ENCODE measurements around the gene HDAC7. TPM values are rescaled to one million over a fixed set of nuclear protein-coding genes. Genes with fewer than 3 reads are reported as not detected.

Gene HDAC7
- total and polyA plus RNA-seq, 7 donors = 11.0 to 27.8 (median 22.2) TPM

DNA sequence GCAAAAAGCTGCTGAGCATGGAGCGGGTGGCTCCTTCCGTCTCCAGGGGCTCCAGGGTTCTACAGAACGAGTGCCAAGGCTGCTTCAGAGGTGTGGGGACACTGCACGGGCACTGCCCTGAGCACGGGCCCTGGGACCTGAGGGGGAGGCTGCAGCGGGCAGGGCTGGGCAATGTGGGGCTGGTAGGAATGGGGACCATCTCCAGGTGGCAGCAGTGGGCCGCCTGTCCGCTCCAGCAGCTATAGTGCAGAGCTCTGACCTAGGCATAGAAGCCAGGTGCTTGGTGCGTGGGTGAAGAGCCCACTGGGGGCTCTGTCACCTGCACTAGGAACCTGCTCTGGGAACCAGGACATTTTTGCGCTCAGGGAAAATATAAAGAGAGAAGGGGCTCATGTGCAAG, 22.3 kb downstream of the HDAC7 start:
- no peak overlapping the region for H3K4me3 ChIP-seq
- H3K4me1 ChIP-seq = peaks cover 53% of the 10 kb centered on the region
- 70 to 83% (median 72%) methylated on average over 10 of the region's 10 CpGs for WGBS, 3 donors
- H3K27me3 ChIP-seq (ENCODE audit: insufficient read depth in 3 of 3, low read length in 2 of 3) = no peaks in the 10 kb centered on the region
- ATAC-seq (peak; percentile 55 to 63 (median 60)), DNase-seq (no peak)
- TF ChIP-seq, protein P1, sequence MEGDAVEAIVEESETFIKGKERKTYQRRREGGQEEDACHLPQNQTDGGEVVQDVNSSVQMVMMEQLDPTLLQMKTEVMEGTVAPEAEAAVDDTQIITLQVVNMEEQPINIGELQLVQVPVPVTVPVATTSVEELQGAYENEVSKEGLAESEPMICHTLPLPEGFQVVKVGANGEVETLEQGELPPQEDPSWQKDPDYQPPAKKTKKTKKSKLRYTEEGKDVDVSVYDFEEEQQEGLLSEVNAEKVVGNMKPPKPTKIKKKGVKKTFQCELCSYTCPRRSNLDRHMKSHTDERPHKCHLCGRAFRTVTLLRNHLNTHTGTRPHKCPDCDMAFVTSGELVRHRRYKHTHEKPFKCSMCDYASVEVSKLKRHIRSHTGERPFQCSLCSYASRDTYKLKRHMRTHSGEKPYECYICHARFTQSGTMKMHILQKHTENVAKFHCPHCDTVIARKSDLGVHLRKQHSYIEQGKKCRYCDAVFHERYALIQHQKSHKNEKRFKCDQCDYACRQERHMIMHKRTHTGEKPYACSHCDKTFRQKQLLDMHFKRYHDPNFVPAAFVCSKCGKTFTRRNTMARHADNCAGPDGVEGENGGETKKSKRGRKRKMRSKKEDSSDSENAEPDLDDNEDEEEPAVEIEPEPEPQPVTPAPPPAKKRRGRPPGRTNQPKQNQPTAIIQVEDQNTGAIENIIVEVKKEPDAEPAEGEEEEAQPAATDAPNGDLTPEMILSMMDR (IDR thresholded peaks at IDR 0.05) = peak; percentile 62
- intact Hi-C loops (cut with DNase I) = loop anchor here (1.0 to 2.0 kb wide), 2 partner anchors 40 to 41 kb away; no protein-coding TSS in a partner anchor
- H3K27ac ChIP-seq = no peak overlapping the region
- H3K36me3 ChIP-seq (ENCODE audit: insufficient read depth in 1 of 2, low read depth in 1 of 2) = peaks cover 0 to 62% of the 10 kb centered on the region in 2 donors
- no peaks in the 10 kb centered on the region for H3K9me3 ChIP-seq

DNA sequence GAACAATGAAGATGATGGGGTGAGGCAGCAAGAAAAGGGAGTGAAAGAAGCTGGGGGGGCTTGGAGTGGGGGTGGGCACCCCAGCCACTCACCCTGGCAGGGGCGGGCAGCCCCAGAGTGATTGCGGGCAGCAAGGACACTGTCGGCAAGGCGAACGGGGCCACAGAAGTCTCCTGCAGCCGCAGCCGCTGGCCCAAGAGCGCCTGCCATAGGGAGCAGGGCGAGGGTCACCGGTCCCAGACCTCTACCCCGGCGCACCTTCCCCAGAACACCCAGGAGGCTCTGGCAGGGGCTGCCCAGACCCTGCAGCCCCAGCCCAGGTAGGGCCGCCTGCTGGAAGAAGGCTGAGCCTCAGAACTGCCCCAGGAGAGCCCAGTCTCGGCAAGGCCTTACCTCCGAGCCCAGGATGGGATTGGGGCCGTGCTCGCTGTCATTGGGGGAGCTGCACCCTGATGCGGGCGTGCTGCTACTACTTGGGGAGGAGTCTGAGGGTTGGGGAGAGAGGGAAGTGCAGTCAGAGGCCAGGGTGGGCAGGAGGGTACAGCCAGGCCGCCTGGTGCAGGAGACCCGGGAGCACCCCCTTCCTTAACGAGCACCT, 23.8 kb downstream of the HDAC7 start:
- Histone ChIP-seq H3K27me3 (ENCODE audit: insufficient read depth in 3 of 3, low read length in 2 of 3) (no peaks in the 10 kb centered on the region), H3K4me1 (peaks cover 38% of the 10 kb centered on the region), H3K4me3 (no peak overlapping the region), H3K36me3 (ENCODE audit: insufficient read depth in 1 of 2, low read depth in 1 of 2) (peaks cover 6 to 70% of the 10 kb centered on the region in 2 donors), H3K27ac (no peak overlapping the region), H3K9me3 (no peaks in the 10 kb centered on the region)
- TF ChIP-seq, protein P1 (IDR thresholded peaks at IDR 0.05) = no peak
- no peak for ATAC-seq
- DNase-seq = no peak
- intact Hi-C loops (cut with DNase I) = loop anchor here in 1 of 2 donors (2.0 kb wide), 1 partner anchor 43 kb away; no protein-coding TSS in a partner anchor
- 94 to 96% (median 95%) methylated on average over 17 to 22 of the region's 22 CpGs for WGBS, 3 donors

DNA sequence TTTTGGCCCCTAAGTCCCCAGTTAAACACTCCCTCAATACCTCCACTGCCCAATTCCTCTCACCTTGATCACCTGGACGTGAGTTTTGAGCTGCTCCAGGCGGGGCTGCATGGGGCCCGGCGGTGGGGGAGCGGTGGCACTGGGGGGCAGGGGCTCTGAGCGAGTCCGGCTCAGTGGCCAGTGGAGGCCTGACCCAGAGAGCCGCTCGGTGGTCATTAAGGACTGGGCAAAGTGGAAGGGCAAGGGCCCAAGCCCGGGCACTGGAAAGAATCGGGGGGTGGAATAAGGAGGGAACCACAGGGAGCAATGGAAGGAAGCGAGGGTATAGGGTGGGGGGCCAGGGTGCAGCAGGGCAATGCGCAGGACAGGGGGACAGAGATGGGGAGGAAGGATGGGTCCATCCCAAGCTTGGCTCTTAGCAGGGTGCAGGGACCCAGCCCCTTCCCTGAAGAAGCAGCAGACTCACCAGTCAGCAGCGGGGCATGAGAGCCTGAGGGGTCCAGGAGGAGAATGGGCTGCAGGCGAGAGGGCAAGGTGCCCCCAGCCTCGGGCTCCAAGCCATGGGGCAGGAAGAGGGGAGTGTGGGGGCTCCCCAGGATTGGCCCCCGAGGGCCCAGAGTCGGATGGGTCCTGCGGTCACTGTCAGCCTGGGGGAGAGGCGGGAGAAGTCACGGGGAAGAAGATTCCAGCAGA, 24.4 kb downstream of the HDAC7 start:
- no peak overlapping the region for H3K4me3 ChIP-seq
- WGBS, 3 donors = 93 to 95% (median 94%) methylated on average over 21 of the region's 21 CpGs
- DNase-seq = no peak
- peaks cover 6 to 76% of the 10 kb centered on the region in 2 donors for H3K36me3 ChIP-seq (ENCODE audit: insufficient read depth in 1 of 2, low read depth in 1 of 2)
- no peak overlapping the region for H3K27ac ChIP-seq
- TF ChIP-seq, protein P1 (IDR thresholded peaks at IDR 0.05) = no peak
- H3K4me1 ChIP-seq = peaks cover 31% of the 10 kb centered on the region
- no peaks in the 10 kb centered on the region for H3K9me3 ChIP-seq
- ATAC-seq = no peak
- intact Hi-C loops (cut with DNase I) = no loop called here
- H3K27me3 ChIP-seq (ENCODE audit: insufficient read depth in 3 of 3, low read length in 2 of 3) = no peaks in the 10 kb centered on the region

DNA sequence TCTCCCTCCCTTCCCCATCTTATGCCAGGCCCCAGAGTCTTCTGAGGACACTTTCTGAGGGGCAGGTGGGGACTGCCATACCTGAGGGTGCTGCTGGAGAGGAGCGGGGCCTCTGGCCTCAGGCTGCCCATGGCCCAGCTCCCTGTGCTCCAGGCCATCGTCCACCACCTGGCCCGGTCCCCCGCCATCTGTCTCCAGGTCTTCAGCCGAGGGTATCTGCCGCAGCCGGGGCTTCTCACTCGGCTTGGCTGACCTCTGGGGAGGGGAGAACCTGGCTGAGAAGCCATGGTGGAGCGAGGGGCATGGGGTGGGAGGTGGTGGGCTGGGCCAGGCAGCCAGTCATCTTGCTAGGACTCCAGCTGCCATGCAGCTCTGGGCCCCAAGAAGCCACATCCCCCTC, 25.0 kb downstream of the HDAC7 start:
- no peaks in the 10 kb centered on the region for H3K27me3 ChIP-seq (ENCODE audit: insufficient read depth in 3 of 3, low read length in 2 of 3)
- no peaks in the 10 kb centered on the region for H3K9me3 ChIP-seq
- ATAC-seq (no peak), DNase-seq (no peak)
- no peak overlapping the region for H3K4me3 ChIP-seq
- WGBS, 3 donors = 93 to 94% (median 94%) methylated on average over 9 of the region's 9 CpGs
- H3K36me3 ChIP-seq (ENCODE audit: insufficient read depth in 1 of 2, low read depth in 1 of 2) = peaks cover 6 to 82% of the 10 kb centered on the region in 2 donors
- H3K27ac ChIP-seq = no peak overlapping the region
- intact Hi-C loops (cut with DNase I) = no loop called here
- peaks cover 25% of the 10 kb centered on the region for H3K4me1 ChIP-seq
- TF ChIP-seq, protein P1 (IDR thresholded peaks at IDR 0.05) = no peak
